Fibroblast of the conjunctiva (primary cell): Measurements from ENCODE around the gene NCOA5.

Source experiments
- DNase-seq: peaks from one replicate; pipeline ENCODE4 v3.0.0-alpha.2; 2010; ENCODE audit warnings: low read depth

NCOA5 gene

GRCh38 chr20:46037036-46037435, 52.7 kb downstream of the NCOA5 start:
- DNase-seq: no peak

GRCh38 chr20:46036370-46036769, 53.4 kb downstream of the NCOA5 start:
- DNase-seq: no peak

GRCh38 chr20:46035713-46036112, 54.0 kb downstream of the NCOA5 start:
- DNase-seq: no peak

- no peak for DNase-seq
Measured at GRCh38 chr20:46035253-46035652, 54.5 kb downstream of the NCOA5 start.

- DNase-seq: no peak
Measured at GRCh38 chr20:46034039-46034438, 55.7 kb downstream of the NCOA5 start.

GRCh38 chr20:46031701-46032254, 58.0 kb downstream of the NCOA5 start:
- no peak for DNase-seq

GRCh38 chr20:46031014-46031569, 58.7 kb downstream of the NCOA5 start:
- DNase-seq: no peak

- no peak for DNase-seq
Measured at GRCh38 chr20:46030284-46031013, 59.3 kb downstream of the NCOA5 start.

- DNase-seq: no peak
Measured at GRCh38 chr20:46028772-46029371, 60.9 kb downstream of the NCOA5 start, which contains the start of gene SLC12A5. SLC12A5 (plus strand) TSS chr20:46029215; CDS start chr20:46029345, 130 bp downstream.

- no peak for DNase-seq
Measured at GRCh38 chr20:46028110-46028509, 61.7 kb downstream of the NCOA5 start.

- DNase-seq: peak; percentile 8
Measured at GRCh38 chr20:46027245-46027853, 62.4 kb downstream of the NCOA5 start.

- DNase-seq: no peak
Measured at GRCh38 chr20:46025376-46025783, 64.4 kb downstream of the NCOA5 start.

GRCh38 chr20:46023999-46024398, 65.8 kb downstream of the NCOA5 start:
- DNase-seq: no peak

GRCh38 chr20:46023148-46023484, 66.6 kb downstream of the NCOA5 start:
- DNase-seq: no peak

- DNase-seq: no peak
Measured at GRCh38 chr20:46022411-46023147, 67.2 kb downstream of the NCOA5 start.

GRCh38 chr20:46021361-46022359, 68.1 kb downstream of the NCOA5 start:
- no peak for DNase-seq

GRCh38 chr20:46020555-46020954, 69.2 kb downstream of the NCOA5 start:
- no peak for DNase-seq

GRCh38 chr20:46018611-46019010, 71.2 kb downstream of the NCOA5 start:
- DNase-seq: no peak

- DNase-seq: no peak
Measured at GRCh38 chr20:46018112-46018511, 71.7 kb downstream of the NCOA5 start.

- no peak for DNase-seq
Measured at GRCh38 chr20:46017272-46017671, 72.5 kb downstream of the NCOA5 start.
